Non-pigmented ciliary epithelial cell (primary cell): ENCODE results near the gene RAB5A.
"Not testable (repeated sequence)": the region's sequence is repeated elsewhere in the genome, so short reads cannot be mapped to it uniquely, and the experiment has no call there.

ENCODE experiments used
- DNase-seq: peaks from one replicate; pipeline ENCODE4 v3.0.0-alpha.2; 2010; ENCODE audit warnings: low read depth

The RAB5A gene

DNA sequence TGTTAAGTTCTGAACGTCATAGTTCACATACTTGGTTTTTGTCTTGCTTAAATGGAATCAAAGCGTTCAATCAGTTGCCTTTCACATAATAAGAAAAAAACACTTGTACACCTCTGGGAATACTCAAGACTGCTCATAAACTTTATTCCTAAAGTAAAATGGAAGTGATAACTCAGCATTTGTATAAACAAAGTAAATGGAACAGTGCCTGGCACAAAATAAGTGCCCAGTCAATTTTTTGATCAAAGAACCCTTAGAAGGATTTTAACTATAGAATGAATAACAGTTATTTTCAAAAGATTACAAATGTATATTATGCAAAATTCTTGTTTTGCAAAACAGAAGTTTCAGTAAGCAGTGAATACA is 1.3 kb downstream of the RAB5A start:
- no peak for DNase-seq

GRCh38 chr3:19950316-19950715 is 3.4 kb downstream of the RAB5A start:
- DNase-seq: no peak

DNA sequence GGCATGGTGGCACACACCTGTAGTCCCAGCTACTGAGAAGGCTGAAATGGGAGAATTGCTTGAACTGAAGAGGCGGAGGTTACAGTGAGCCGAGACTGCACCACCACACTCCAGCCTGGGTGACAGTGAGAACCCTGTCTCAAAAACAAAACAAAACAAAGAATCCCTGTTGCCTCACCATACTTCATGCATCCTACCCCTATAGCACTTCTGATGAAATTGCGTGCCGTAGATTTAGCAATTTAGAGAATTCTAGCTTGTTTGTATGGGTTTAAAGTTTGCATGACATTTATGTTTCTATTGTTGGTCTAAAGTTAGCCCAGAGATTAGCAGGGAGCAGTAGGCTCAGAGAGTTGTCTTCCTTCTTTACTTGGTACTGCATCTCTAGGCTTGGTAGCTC is 7.8 kb downstream of the RAB5A start:
- DNase-seq: no peak

GRCh38 chr3:19957354-19957753 is 10.5 kb downstream of the RAB5A start:
- not testable (repeated sequence) for DNase-seq

DNA sequence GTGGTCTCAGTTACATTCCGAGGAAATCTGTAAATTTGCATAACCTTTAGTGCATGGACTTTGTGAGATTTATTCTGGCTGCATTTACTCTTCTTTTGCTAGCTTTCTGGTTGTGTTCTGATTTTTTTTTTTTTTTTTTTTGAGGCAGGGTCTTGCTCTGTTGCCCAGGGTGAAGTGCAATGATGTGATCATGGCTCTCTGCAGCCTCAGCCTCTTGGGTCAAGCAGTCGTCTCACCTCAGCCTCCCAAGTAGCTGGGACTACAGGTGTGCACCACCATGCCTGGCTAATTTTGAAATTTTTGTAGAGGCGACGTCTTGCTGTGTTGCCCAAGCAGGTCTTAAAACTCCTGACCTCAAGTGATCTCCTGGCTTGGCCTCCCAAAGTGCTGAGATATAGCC is 12.6 kb downstream of the RAB5A start:
- no peak for DNase-seq

DNA sequence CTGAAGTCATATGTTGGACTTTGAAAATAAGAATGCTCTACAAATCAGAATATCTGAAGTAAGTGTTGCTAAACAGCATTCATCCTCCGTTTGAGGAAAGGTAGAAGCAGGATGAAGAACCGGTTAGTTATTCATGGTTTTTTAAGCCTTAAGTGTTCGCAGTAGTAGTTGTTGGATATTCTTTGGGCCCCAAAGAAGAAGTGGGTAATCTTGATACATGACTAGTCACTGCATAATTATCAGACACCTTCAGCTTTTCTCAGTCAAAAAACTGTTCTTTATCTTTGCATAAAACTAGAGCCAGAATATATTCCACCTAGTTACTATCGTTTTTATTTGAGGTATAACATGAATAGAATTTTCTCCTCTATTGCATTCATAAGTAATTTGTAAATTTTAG is 13.8 kb downstream of the RAB5A start:
- DNase-seq: no peak

GRCh38 chr3:19961960-19962359 is 15.1 kb downstream of the RAB5A start:
- DNase-seq: no peak

DNA sequence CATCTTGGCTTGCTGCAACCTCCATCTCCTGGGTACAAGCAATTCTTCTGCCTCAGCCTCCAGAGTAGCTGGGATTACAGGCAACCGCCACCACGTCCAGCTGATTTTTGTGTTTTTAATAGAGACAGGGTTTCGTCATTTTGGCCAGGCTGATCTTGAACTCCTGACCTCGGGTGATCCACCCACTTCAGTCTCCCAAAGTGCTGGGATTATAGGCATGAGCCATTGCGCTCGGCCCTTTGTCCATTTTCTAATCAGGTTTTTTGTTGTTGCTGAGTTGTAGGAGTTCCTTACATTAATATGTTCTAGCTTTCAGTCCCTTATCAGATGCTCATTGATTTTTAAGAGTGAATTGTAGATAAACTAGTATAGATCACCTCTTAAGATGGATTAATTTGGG is 20.3 kb downstream of the RAB5A start:
- DNase-seq: no peak

DNA sequence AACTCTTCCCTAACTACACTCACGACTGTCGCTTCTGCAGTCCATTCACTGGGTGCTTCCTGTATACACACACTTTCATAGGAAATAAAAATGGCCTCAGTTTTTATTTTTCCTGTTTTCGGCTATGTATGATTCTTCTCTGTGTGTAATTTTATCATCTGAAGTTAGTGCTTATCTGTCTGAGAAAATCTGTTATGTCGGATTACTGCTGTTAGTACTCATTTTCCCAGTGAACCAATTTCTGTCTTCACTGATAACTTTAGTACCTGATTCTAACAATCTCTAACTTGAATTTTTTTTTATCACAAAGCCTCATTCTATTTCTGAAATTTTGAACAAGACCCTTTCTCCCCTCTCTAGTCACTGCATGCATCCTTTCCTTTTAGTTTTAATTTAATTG is 20.9 kb downstream of the RAB5A start:
- DNase-seq: no peak

DNA sequence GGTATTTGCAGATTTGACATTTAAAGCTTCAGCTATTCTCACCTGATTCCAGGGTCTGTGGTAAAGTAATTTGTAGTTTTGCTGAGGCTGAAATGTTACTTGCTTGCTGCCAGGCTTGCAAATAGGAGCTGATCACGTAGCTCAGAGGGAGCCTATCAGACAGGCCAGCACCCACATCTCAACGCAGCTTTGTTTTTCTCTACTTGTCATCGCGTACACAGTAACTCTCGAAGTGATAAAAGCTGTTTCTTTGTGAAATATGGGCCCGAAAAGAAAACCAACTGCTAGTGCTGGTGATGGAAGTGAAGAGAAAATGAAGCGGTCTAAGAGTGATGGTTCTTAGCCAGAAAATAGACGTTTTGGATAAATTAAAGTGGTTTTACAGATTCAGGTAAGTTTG is 23.4 kb downstream of the RAB5A start:
- no peak for DNase-seq

- DNase-seq: peak; percentile 22
Measured at GRCh38 chr3:19972054-19972453, 25.2 kb downstream of the RAB5A start.

GRCh38 chr3:19988904-19989303 is 42.0 kb downstream of the RAB5A start:
- DNase-seq: not testable (repeated sequence)

- DNase-seq: no peak
Measured at GRCh38 chr3:19994796-19995195, 47.9 kb downstream of the RAB5A start.

DNA sequence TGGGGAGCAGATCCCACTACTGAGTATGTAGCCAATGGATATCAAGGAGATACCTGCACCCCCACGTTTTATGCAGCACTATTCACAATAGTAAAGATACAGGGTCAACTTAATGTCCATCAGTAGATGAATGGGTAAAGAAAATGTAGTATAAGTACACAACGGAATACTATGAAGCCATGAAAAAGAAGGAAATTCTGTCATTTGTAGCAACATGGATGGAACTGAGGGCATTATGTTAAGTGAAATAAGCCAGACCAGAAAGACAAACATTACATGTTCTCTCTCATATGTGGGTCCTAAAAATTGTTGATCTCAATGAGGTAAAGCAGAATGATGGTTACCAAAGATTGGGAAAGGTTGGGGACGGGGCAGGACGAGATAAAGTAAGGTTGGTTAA is 50.6 kb downstream of the RAB5A start:
- no peak for DNase-seq

- no peak for DNase-seq
Measured at GRCh38 chr3:20001932-20002331, 55.0 kb downstream of the RAB5A start.

DNA sequence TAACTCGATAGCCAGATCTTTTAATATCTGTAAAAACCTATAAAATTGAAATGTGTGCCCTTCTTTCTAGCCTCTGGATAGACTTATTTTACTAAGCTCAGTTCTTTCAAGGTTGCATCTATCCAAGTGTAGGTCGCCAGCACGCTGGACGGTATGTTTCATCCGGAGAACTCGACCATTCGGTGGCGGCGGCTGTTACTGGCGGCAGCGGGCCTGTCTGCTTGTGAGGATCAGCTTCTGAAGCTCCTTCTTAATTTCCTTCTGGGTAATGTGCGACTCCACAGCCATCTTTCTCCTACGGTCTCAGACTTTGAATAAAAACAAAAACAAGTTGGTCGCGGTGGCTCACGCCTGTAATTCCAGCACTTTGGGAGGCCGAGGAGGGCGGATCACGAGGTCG is 61.1 kb downstream of the RAB5A start:
- no peak for DNase-seq

GRCh38 chr3:20008646-20009045 is 61.7 kb downstream of the RAB5A start:
- no peak for DNase-seq

DNA sequence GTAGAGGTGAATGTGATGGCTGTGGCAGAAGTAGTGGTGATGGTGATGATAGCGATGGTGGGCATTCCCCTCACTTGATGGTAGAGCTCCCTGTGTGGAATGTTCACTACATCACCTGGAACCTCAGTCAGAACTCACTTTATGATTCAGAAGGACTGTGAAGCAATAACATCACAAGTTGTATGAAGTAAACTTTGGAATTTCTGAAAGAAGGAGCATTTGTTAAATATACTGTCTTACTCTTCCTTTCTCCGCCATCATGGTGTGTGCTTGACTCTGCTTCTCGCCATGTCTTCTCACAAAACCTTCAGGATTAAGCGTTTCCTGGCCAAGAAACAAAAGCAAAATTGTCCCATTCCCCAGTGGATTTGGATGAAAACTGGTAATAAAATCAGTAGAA is 65.3 kb downstream of the RAB5A start, which contains the start of gene PP2D1:
PP2D1 (minus strand) TSS at position 101 of the 400 bp plus-strand sequence. CDS start 192 bp downstream, outside the sequence.
- DNase-seq: no peak

- no peak for DNase-seq
Measured at GRCh38 chr3:20013396-20013795, 66.5 kb downstream of the RAB5A start.

GRCh38 chr3:20015525-20015924 is 68.6 kb downstream of the RAB5A start:
- no peak for DNase-seq

GRCh38 chr3:20016076-20016475 is 69.2 kb downstream of the RAB5A start:
- not testable (repeated sequence) for DNase-seq

- no peak for DNase-seq
Measured at GRCh38 chr3:20022954-20023622, 76.2 kb downstream of the RAB5A start.

DNA sequence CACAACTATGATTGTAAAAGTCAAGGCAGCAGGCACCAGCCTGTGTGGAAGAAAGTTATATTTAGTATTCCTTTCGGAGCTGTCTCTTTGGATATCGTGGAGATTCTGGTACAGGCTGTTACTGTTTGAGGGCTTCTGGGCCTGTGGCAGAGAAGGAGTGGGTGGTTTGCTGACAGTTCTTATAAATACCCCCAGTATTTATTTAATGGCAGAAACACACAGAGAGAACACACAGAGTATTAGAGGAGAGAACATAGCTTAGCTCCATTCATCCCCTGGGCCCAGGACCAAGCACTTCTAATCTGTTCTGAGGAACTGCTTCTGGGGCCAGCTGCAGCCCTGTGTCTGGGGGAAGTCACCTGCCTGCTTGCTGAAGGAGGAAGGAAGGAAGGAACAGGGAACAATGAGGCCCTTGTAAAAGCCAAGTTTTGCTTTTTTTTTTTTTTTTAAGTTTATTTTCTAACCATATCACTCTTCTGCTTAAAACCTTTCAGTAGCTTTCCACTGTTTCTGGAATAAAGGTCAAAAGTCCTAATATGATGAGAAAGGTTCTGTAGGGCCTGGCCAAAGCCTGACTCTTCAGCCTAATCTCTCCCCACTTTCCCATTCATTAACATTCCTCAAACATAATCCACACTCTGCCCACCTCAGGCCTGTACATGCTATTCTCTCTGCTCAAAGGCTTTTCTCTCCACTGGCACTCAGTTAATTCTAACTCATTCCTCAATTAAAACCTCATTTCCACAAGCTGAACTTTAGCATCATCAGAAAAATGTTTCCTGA is 76.9 kb downstream of the RAB5A start:
- no peak for DNase-seq

DNA sequence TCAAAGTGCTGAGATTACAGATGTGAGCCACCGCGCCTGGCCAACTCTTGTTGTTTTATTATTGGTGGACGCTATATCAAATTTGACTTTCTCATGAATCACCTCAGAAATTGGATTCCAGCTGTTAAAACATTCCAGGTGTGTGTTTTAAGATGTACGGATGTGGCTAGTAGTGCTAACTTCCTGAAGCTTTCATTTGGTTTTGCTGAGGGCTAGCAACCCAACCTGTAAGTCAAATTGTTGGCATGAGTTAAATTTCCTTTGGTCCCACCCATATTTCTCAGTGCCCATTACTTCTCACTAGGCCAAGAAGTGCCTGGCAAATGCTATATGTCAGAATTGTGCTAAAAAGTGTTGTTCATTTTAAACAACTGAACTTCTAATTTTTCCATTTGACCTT is 80.2 kb downstream of the RAB5A start:
- no peak for DNase-seq
